ENCODE results near the gene FNDC3B.

Gene FNDC3B

DNA sequence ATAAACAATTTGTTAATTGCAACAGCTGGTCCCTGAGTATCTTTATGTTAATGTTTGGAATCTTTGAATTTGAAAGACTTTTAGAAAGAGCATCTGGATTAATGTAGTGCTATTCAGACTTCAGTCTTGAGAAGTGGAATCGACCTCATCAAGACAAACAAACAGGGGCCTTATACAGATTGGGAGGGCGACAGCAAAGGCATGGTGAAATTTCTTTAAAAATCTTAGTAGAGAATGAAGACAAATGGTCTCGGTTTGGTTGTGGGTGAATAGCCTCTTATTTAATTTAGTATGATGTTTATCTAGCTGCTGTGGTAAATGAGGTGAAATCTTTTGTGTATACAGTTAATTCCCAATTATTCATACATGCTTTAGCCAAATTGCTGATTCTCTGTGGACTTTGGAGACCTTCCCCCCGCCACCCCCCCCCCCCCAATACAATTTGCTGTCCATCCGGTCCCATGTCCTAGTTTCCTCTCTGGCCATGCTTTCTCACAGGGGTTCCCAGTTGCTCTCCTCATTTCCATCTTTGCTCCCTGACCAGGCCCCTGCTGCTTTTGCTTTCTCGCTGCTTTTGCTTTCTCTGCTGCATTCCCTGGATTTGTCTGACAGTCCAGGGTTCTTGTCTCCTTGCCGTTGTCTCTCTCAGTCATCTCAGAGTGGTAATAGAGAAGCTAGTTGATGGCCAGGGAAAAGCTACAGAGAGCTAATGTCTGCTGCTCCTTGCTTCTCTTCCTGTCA, 135.3 kb downstream of the FNDC3B start:
- FAIRE-seq, result no peak

DNA sequence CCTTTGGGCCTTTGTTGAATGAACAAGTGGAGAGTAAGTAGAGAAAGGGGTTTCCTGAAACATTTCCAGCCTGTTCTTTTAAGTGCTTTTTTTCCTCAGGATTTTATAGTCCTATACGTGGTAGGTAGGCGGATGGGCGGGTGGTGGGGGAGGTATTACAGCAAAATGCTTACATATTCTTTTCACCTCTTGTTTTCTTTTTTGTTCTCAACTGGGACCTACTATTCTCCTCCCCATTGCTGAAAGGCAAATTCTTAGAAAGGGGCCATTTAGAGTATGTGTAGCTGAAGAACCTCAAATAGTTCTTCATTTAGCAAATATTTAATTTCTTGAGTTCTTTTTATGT, 135.8 kb downstream of the FNDC3B start:
- no peak for FAIRE-seq

DNA sequence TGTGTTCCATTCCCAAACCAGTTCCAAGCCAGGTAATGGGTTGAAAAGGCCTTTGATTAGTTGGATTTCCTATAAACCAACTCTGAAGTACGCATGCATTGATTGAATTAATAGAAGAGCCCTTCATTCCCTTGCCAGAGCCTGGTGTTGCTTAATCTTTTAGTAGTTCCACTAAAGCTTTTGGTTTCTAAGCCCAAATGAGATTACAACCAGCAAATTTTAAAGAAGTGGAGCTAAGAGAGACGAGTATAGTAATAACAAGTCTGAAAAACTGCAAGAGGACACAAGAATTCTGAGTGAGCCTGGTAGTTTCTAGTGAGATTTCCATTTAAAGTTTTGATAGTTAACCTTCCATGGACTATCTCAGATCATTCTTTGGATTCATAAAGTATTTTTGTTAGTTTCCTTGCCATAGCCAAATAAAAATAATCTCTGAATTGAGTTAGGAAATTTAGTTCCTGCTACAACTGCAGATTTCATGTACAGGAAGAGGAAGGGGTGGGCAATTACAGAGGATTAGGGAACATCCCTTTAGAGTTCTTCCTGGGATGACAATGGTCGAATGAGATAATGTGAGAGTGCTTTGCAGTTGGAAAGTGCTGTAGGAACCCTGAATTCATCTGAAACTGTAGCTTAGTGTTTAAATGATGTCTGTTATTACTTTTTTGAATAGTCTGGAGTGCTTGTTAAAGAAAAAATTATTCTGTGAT, 136.8 kb downstream of the FNDC3B start:
- no peak for FAIRE-seq

- FAIRE-seq, result no peak
These were observed 137.7 kb downstream of the FNDC3B start for GRCh38 chr3:172177046-172177445.

- FAIRE-seq, result no peak
These were observed 138.5 kb downstream of the FNDC3B start for GRCh38 chr3:172177803-172178316.

DNA sequence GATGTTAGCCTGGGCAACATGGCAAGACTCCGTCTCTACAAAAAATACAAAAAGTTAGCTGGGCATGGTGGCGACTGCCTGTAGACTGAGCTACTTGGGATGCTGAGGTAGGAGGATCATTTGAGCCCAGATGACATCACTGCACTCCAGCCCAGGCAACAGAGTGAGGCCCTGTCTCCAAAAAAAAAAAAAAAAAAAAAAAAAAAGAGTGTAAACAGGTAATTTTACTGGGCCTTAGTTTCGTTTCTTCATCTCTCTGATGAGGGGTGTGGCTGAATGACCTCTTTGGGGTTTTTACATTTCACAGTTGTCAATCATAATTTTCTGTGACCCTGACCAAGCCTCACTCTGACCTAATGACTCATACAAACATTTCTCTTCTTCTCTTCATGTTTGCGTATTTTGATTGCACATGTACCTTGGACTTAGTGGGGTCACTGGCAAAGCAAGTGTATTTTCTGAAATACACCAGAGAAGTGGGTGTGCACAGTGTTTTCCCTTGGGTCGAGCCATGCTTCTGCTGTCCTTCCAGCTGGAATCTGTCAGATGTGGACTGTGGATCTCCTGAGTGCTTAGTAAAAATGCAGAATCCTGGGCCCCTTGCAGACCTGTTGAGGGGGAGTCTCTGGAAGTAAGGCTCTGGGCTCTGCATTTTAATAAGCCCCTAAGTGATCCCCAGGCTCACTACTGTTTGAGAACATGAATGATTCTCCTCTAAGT, 140.5 kb downstream of the FNDC3B start:
- FAIRE-seq, result no peak

GRCh38 chr3:172180473-172180872, 141.1 kb downstream of the FNDC3B start:
- no peak for FAIRE-seq

GRCh38 chr3:172181932-172182586, 142.7 kb downstream of the FNDC3B start:
- FAIRE-seq, result no peak

GRCh38 chr3:172182797-172183196, 143.4 kb downstream of the FNDC3B start:
- no peak for FAIRE-seq

- no peak for FAIRE-seq
These were observed 144.9 kb downstream of the FNDC3B start for GRCh38 chr3:172184106-172184822.

- FAIRE-seq, result no peak
These were observed 146.5 kb downstream of the FNDC3B start for GRCh38 chr3:172185907-172186306.

- FAIRE-seq, result no peak
These were observed 147.2 kb downstream of the FNDC3B start for GRCh38 chr3:172186607-172187006.

DNA sequence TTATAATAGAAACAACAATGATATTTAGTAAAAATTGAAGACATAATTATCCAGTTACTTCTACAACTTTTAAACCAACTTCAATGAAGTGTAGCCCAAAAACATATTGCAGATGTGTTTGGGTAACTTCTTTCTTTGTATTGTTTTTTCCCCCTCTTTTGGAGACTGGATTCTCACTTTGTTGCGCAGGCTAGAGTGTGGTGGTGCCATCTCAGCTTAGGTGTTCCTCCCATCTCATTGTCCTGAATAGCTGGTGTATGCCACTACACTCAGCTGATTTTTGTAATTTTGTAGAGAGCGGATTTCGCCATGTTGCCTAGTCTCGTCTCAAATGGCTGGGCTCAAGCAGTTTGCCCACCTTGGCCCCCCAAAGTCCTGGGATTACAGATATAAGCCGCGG, 148.1 kb downstream of the FNDC3B start:
- FAIRE-seq, result no peak

- no peak for FAIRE-seq
These were observed 149.1 kb downstream of the FNDC3B start for GRCh38 chr3:172188511-172188910.

DNA sequence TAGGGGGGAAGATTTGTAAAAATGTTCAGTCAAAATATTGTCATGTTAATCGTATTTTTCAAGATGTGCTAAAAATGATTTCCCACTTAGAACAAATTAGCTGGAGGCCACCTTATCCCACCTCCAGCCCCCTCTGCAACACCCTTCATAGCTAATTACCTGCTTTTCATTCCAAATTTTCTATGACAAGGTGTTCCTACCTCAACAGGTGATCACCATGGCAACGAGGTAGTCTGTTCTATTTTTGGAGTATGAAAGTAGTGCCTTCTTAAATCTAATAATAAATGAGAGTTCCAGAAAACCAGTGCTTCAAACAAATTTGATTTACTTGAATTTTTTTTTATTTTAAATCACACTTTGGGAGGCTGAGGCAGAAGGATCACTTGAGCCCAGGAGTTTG, 149.8 kb downstream of the FNDC3B start:
- no peak for FAIRE-seq

DNA sequence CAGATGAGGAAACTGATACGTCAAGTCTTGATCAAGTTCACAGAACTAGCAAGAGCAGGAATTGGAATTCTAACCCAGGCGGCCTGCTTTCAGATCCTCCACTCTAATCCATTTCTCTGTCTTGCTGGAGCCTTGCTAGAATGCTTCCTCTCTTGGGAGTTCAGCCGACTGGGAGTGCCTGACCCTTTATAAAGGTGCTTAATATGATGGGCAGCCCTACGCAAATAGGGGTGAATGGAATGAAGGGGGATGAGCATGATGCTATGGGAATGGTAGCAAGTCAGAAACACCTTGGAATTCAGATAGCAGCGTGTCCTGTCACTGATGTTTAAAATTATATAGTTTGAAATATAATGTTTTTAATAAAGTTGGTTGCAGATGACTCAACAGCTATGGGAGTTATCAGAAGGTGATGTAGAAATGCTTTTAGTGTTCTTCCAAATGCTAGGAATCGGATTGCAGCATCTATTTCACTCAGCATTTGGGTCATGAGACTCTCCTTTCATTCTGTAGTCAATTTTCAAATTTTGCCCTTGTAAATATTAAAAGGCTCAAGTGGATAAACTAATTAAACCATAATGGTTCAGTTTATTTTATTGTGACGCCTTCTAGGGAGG, 150.7 kb downstream of the FNDC3B start:
- FAIRE-seq, result no peak

DNA sequence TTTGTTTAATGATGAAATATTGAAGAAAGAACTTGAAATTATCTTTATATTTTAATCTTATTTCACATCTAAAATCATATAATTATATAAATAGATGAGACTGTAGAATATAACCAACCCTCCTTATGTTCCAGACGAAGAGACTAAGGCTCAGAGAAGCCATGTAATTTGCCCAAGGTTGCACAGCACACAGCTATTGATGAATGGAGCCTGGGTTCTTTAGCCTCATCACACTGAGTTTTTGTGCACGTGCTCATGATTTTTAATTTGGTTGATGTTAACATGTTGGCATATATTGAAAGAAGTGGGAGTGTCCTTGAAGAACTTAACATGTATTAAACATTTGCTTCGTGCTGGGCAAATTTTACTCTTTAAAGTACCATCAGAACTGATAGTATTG, 151.6 kb downstream of the FNDC3B start:
- no peak for FAIRE-seq

- no peak for FAIRE-seq
These were observed 152.3 kb downstream of the FNDC3B start for GRCh38 chr3:172191629-172192028.

DNA sequence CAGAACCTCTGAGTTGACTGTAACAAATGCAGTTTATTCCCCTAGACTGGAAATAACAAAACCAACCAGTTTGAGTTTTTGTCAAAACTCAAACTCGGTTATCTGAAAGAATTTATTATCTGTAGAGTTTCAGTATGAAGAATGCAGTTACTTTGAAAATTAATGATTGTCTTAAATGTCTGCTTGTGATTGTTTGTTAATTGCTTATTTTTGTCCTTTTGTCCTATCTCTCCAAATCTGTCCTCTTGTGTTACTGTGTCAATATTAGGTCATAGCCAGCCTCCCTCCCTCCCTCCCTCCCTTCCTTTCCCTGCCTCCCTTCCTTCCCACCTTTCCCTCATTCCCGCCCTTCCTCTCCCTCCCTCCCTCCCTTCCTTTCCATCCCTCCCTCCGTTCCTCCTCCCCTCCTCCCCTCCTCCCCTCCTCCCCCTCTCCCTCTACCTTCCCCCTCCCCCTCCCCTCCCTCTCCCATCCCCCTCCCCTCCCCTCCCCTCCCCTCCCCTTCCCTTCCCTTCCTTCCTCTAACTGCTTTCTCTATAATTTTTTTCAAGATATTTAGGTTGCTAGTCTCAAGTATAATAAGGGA, 153.5 kb downstream of the FNDC3B start:
- no peak for FAIRE-seq

- no peak for FAIRE-seq
These were observed 154.1 kb downstream of the FNDC3B start for GRCh38 chr3:172193436-172193835.

DNA sequence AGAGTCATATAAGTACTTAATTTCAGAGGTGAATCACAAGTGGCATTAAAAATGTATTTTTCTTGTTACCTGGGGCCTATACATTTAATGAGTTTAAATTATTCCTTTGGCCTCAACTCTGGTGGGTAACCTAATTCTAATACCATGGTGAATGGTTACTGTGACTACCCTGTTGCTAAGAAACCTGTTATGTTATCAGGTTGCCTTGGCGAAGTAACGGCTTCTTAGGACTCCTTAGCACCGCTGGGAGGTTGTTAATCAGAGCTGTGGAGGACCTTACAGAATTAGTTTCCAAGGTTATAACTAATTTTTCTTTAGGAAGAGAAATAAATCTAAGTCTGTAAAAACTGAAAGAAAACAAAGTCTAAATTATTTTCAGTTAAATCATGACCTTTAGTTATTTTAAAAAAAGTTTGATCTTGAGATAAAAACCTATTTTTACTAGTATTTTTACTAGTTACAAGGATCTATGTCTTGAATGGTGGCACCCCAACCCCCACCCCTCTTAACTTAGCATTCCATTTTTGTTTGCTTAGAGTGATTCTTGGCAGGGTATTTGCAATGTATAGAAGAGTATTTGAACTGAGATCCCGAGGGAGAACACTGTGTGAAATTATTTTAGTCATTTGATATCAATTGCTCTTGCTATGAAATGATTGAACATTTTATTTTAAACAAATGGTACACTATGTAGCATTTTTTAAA, 155.5 kb downstream of the FNDC3B start:
- no peak for FAIRE-seq

All from endometrium (tissue), 2 donors.